ENCODE measurements around the gene CAPG.
A peak's percentile ranks its signal among the peaks of the same experiment; 100 is the strongest.
"Not testable (repeated sequence)": the region's sequence is repeated elsewhere in the genome, so short reads cannot be mapped to it uniquely, and the experiment has no call there.

The CAPG gene

DNA sequence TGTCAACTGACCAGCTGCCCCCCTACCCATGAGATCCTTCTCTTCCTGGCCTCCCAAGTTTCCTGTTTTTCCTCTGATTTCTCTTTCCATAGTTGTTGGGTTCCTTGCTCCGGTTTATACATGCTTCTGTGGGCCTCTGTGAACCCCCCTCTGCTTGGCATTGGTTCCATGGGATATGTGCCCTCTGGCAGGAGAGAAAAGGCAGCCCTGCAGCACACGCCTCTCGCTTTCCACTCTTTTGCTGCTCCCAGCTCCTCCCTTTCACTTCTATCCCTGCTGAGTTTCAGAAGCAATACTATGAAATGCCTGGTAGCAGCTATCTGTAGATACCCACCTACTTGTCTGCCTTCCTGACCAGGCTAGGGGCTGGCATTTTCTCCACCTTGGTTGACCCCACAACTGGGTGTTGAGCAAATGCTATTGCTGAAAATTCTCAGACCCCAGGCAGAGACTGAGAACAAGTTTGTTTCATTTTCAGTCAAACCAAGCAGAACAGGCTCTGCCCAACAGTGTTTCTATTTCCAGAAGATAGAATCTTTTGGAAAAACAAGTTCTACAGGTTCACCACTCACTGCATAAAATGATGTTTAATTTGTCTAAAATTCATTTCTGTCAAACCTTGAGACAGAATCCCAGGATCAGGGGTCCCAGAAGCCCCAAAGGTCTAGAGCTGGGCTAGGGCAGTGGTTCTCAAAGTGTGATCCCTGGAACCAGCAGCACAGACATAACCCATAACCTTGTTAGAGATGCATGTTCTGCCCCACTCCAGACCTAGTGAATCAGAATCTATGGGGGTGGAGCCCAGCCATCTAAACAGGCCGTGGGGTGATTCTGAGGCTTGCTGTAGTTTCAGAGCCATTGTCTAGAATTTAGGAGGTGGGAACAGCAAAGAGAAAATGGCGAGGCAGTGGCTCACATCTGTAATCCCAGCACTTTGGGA, 13.4 kb downstream of the CAPG start:
- DNase-seq (ENCODE audit: low read depth in 3 of 3) = no peak

DNA sequence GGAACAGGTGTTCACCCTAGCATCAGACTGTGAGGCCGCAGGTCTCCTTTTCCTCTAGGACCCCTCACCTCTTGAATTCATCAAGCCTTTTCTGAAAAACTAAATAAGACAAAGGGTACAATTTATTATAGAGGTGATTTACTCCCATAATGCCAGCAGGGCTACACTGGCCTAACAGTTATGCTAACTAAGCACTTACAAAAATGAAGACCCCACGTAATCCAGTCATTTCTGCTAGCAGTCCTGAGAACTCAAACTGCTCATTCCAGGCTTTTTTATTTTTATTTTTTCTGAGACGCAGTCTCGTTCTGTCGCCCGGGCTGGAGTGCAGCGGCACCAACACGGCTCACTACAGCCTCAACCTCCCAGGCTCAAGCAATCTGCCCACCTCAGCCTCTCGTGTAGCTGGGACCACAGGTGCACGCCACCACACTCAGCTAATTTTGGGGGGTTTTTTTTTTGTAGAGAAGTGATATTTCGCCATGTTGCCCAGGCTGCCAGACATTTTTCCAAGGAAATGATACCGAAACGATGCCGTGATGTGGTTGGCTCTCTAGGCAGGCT, 14.2 kb downstream of the CAPG start:
- no peak for DNase-seq (ENCODE audit: low read depth in 3 of 3)

DNA sequence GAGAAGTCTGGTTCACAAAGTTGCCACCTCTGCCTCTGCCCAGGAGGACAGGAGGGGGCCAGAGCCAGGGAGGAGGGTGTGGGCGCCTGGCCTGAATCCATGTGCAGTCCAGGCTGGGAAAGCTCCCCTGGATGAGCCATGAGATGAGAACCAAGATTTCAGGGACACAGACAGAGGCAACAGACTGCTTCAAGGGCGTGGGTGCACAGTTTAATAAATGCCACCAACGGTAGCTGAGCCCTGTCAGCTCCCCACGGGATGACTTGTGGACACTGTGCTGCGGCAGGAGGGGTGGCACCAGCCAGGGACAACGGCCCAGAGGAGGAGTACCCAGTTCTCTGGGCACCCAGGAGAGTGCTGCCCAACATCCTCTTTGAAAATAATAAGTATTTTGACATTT, 15.2 kb downstream of the CAPG start:
- no peak for DNase-seq (ENCODE audit: low read depth in 3 of 3)

DNA sequence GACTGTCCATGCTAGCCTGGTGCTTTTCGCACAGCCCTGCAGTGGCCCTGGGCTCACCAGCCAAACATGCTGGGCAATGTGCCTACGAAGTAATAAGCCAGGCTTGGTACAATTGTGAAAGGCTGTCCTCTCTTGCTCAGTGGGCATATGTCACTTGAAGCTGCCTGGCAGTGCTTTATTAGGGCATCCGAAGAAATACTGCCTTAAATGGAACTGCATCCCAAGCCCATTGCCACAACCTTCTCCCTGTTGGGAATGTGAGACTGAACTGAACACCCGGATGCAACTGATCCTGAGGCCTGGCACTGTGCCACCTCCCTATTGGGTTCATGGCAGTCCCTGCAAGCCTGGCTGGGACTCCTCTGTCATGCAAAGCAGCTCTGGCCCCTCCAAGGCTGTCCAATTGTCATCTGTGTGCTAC, 15.9 kb downstream of the CAPG start:
- DNase-seq (ENCODE audit: low read depth in 3 of 3) = no peak

DNA sequence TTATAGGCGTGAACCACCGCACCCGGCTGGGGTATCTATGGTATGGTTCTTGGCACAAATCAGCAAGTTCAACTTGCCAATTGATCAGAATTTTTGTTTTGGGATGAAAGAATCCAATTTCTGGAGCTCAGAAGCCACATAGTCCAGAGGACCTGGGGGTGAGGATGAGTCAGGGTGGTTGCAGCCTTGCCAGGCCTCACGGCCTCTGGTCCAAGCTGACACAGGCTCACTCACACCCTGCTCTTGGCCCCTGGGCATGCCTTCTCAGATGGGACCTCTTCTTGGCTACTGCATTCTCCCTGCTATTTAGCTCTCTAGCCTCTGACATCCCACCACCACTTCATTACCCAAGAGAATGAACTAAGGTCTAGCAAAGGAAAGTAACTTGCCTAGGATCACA, 16.3 kb downstream of the CAPG start:
- DNase-seq (ENCODE audit: low read depth in 3 of 3) = no peak

DNA sequence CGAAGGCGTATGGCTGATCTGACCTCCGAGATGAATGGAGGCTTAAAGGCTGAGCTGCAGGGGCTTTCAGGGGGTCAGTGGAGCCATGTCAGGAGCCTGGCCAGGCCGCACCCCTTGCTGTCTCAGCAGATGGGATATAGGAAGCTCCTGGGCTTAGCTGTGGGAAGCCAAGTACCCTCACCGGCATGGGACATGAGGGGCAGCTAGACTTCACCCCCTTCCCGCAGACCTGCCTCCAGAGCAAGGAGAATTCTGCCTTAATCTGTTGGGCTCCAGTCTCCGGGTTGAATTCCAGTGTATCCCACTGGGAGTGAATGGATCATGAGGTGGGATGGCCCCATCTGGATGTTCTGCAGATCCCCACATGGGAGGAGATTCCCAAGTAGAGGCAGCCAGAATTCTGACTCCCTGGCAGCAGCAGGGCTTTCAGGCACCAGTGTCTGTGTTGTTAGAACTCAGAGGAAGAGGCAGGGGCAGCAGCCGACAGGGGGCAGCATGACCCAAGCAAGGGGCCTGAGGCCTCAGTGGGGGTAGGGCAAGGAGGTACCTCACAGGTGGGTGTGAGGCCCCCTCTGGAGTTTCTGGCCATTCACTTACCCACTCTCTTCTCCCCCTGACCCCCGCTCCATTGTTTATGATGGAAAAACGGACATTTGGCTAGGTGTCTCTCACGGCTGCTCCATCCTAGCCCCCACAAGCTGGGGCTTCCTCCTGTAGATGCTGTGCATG, 19.1 kb downstream of the CAPG start:
- peak; percentile 45 to 73 (median 45) for DNase-seq (ENCODE audit: low read depth in 3 of 3)

DNA sequence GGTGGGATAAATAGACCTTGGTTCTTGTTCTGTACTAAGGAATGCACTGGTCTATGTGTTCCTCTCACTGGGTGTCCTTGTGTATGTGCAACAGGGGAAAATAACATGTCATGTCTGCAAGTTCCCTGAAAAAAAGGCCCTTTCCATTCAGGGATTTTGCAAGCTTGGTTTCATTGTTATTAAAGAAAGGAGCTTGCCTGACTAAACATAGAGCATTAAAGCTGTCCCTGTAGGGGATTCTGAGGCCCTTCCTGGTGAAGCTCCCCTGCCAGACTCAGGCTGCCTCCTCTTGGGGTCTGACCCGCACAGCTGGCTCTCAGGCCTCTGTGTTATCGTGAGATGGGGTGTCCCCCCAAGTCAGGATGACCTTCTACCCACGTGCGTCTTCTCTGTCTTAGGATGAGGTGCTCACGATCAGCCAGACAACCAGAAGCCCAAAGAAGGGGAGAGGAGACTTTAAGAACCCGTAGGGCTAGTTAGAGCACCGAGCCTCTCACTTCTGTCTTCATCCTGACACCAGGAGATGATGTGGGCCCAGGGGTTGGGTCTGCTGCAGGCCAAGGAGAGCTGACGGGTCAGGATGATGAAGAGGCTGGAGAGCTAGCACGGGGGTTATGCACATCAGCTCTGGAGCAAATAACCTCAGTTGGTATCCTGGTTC, 21.2 kb downstream of the CAPG start:
- DNase-seq (ENCODE audit: low read depth in 3 of 3) = no peak

DNA sequence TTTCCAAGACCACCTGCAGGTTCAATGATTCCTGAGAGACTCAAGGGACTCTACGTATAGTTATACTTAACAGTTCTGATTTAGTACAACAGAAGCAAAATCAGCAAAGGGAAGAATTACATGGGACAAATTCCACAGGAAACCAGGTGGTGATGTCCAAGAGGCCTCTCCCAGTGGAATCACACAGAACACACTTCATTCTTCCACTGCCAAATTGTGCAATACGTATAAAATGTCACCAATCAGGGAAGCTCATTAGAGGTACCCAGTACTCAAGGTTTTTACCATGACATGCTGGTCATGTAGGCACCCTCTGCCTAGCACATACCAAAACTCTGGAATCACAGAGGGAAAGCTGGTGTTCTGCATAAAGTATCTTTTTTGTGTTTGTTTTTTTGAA, 22.4 kb downstream of the CAPG start:
- DNase-seq (ENCODE audit: low read depth in 3 of 3) = no peak

DNA sequence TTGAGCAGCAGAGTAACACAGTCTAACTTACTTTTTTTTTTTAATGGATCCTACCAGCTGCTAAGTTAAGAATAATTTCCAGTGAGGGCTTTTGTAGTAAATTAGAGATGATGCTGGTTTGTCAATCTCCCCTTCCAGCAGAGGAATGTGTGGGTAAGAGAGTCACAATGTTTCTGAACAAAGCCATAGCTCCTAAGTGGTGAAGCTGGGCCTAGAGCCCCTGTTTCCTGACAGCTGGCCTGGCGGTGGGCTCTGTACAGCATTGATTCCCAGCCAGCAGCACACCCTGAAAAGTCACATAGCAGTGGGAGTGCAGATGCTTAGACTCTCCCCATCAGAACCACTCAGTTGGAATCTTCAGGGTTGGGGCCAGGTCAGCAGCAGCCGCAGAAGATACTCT, 24.4 kb downstream of the CAPG start:
- no peak for DNase-seq (ENCODE audit: low read depth in 3 of 3)

DNA sequence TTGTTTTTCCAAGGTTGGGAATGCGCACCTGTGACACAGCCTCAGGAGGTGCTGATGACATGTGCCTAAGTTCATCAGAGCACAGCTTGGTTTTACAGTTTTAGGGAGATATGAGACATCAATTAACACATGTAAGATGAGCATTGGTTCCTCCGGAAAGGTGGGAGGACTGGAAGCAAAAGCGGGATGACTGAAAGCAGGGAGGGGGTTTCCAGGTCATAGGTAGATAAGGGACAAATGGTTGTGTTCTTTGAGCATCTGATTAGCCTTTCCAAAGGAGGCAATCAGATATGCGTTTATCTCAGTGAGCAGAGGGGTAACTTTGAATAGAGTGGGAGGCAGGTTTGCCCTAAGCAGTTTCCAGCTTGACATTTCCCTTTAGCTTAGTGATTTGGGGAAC, 26.3 kb downstream of the CAPG start:
- no peak for DNase-seq (ENCODE audit: low read depth in 3 of 3)

DNA sequence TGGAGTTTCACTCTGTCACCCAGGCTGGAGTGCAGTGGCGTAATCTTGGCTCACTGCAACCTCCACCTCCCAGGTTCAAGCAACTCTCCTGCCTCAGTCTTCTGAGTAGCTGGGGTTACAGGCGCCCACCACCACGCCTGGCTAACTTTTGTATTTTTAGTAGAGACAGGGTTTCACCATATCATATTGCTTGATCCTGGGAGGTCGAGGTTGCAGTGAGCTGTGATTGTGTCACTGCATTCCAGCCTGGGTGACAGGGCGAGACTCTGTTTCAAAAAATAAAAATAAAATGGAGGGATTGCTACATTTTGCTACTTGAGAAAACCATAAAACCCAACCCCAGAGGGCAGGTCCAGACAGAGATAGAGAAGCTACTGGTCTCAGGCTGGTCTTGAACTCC, 27.0 kb downstream of the CAPG start:
- not testable (repeated sequence) for DNase-seq (ENCODE audit: low read depth in 3 of 3)

DNA sequence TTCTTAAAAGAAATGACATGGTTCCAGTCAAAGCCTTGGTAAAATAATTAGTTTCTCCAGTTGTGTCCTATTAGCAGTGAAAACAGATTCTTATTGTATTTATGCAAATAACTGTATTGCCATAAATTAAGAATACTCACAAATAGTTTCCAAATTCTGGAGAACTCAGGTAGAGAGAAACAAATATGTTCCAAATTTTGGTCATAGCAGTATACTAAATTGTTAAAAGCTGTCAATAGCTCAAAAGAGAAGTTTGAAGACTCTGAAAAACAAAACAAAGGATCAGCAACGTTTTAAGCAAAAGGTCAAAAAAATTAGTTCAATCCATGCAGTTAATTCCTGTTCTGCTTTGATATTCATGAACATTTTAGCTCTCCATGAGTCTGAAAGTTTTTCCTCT, 30.1 kb downstream of the CAPG start:
- DNase-seq (ENCODE audit: low read depth in 3 of 3) = no peak

DNA sequence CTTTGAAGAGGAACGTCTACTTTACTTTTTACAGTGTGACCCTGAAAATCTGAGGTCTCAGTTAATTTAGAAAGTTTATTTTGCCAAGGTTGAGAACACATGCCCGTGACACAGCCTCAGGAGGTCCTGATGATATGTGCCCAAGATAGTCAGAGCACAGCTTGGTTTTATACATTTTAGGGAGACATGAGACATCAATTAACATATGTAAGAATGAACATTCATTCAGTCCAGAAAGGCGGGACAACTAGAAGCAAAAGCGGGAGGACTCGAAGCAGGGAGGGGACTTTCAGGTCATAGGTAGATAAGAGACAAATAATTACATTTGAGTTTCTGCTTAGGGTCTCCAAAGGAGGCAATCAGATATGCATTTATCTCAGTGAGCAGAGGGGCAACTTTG, 31.9 kb downstream of the CAPG start:
- no peak for DNase-seq (ENCODE audit: low read depth in 3 of 3)

DNA sequence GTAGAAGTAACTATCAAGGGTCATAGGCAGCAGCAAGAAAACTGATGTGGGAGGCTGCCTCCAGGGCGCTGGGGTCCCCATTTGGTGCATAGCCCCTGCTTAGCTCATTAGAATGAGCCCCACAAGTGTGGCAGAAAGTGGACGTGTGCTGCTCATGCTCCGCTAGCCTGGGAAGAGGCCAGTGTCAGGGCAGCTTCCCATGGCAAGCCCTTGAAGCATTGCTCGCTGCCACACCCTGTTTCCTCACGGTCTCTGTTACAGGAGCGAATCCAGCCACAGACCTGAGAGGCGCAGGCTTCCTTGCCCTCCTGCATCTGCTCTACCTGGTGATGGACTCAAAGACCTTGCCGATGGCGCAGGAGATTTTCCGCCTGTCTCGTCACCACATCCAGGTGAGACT, 33.1 kb downstream of the CAPG start:
- DNase-seq (ENCODE audit: low read depth in 3 of 3) = no peak

DNA sequence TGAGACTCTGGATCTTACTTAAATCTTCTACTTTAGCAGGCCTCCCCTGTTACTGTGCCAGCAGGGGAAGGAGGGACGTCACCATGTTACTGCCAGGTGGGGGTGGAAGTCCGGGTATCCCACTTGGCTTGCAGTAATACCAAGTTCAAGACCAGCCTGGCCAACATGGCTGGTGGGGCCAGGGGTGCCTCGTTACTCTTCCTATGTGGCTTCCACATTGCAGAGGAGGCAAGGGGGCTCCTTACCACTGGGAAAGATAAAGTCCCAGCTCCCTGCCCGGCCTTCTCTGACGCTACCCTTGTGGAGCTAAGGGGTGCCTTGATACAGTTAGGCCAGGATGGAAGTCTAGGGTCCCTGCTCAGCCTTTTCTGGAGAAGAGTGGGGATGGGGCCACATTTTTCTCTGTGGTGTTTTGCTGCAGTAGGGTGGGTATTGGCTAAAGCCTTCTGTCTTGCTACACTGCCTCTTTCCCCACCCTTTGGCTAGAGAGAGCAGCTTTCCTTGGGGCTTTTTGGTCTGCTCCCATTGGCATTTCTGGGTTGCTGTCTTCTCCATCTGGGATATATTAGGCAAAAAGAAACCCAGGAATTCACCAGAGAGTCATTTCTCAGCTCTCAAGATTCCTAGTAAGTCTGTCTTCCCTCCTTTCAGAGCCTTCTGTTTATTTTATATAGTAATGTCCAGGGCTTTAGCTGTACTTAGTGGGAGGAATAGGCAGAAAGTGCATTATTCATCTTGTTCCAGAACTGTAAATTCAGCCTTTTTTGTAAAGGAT, 33.7 kb downstream of the CAPG start:
- no peak for DNase-seq (ENCODE audit: low read depth in 3 of 3)

DNA sequence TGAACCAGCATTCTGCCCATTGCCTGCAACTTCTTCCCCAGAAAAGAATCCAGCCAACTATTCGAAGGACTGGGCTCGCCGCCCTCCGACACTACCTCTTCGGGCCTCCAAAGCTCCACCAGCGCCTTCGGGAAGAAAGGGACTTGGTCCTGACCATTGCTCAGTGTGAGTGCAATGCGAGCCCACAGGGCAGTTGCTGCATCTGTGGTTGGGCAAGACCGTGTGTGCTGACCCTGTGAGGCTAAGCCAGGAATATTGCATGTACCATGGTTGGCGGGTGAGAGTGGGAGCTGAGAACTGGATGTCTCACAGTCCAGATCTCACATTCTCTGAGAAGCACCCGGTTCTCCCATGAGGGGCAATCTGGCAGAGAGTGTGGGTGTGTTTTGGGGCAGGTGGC, 39.1 kb downstream of the CAPG start:
- DNase-seq (ENCODE audit: low read depth in 3 of 3) = no peak

DNA sequence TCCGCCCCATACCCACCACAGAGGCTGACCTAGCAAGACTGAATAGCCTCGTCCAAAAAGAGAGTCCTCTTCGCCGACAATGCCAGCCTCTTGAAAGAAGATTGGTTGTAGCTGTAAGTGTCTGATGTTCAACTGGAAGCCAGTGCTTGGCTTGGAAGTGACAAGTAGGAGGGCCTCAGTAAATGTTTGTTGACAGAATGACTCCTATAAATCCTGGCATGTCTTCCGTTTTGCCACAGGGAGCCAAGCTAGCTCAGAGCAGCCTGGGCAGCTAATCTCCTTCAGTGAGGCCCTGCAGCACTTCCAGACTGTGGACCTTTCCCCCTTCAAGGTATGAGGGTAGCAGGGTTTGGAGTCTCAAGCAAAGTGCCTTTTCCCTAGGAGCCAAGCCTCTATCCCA, 40.7 kb downstream of the CAPG start:
- DNase-seq (ENCODE audit: low read depth in 3 of 3) = no peak

DNA sequence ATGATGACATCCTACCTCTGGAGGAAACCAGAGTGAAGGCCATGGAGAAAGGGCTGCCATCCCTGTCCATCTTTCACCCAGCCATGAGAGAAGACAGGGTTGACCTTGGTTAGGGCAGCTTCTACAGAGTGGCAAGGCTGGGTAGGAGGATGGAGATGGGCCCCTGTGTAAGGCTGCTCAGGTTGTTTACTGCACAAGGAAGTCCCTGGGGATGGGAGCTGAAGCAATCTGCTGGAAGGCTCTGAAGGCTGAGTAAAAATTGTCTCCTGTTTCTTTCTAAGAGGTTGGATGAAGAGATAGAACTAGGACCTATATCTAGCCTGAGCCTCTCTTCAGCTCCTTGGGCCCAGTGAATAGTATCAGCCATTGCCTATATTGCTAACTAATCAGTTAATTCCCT, 41.2 kb downstream of the CAPG start:
- no peak for DNase-seq (ENCODE audit: low read depth in 3 of 3)

DNA sequence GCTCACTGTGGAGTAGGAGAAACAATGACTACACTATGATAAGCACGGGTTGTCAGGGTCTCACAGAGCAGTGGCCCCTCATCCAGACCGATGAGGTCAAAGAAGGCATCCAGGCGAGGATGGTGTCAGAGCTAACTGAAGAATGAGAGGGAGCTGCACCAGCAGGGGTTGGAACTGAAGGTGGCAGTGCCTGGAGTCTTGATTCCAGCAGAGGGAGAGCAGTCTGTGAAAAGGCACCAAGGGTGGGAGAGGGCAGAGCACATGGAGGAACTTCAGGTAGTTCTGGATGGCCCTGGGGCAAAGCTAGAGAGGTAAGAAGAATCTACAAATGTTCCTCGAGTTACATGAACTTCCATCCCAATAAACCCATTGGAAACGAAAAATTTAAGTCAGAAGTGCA, 43.0 kb downstream of the CAPG start:
- DNase-seq (ENCODE audit: low read depth in 3 of 3) = no peak

DNA sequence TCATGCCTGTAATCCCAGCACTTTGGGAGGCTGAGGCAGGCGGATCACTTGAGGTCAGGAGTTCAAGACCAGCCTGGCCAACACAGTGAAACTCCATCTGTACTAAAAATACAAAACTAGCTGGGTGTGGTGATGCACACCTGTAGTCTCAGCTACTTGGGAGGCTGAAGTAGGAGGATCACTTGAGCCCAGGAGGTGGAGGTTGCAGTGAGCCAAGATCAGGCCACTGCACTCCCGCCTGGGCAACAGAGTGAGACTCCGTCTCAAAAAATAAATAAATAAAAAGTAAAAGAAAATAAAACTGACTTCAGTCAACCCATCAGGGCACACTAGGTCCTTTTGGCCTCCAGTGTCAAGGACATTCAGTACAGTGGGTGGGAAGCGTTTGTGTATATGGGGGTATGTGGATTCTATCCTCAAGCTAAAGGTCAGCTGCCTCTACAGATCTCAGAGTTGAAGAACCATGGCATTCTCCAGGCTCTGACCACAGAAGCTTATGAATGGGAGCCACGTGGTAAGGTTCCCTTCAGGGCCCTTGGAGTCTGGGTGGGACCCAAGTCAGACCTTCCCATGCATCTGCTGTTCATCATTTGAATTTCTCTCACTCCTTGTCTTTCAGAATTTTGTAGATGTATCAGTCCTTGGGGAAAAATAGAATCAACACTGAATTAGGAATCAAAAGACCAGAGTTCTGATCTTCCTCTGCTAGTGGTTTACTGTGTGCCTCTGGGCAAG, 47.3 kb downstream of the CAPG start:
- not testable (repeated sequence) for DNase-seq (ENCODE audit: low read depth in 3 of 3)

DNA sequence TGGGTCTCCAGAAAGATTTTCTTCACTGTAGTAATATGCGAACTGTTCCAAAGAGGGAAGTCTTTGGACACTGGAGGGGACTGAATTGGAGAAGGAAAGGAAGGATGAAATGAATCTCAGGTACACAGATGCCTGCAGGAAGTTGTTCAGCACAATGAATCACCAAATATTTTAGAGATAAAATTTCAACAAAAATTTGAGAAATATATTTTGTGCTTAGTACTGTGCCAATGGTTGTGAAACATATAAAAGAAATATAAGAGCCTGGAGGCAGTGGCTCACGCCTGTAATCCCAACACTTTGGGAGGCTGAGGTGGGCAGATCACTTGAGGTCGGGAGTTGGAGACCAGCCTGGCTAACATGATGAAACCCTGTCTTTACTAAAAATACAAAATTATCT, 52.4 kb downstream of the CAPG start:
- no peak for DNase-seq (ENCODE audit: low read depth in 3 of 3)
